T-helper 17 cell (primary cell): ENCODE results near the gene AMN1. TPM values are rescaled to one million over a fixed set of nuclear protein-coding genes. Genes with fewer than 3 reads are reported as not detected.

Source experiments
- ATAC-seq: fragments of 150-1000 bp; cut with Tn5 transposase; 2 replicates; pipeline ENCODE4 v1.10.0; 2021; ENCODE audit warnings: mild to moderate bottlenecking, moderate library complexity
- DNase-seq, 3 donors: peaks; one replicate each; pipeline versions ENCODE4 v3.0.0 to v3.0.0-alpha.2; 2020 to 2021
- H3K9me3 ChIP-seq: one replicate; pipeline ENCODE4 v1.7.0; 2013; ENCODE audit warnings: low read length, mild to moderate bottlenecking; ENCODE audit not compliant: control insufficient read depth, poor library complexity, severe bottlenecking
- H3K27ac Mint-ChIP-seq: one replicate; pipeline ENCODE4 v1.8.0; 2022; ENCODE audit warnings: mild to moderate bottlenecking, moderate library complexity, mixed read lengths
- H3K27me3 Mint-ChIP-seq: one replicate; pipeline ENCODE4 v1.8.0; 2022; ENCODE audit warnings: mixed read lengths
- H3K36me3 Mint-ChIP-seq: one replicate; pipeline ENCODE4 v1.8.0; 2022; ENCODE audit warnings: low read depth, mixed read lengths
- H3K4me1 Mint-ChIP-seq: one replicate; pipeline ENCODE4 v1.8.0; 2022; ENCODE audit warnings: mild to moderate bottlenecking, mixed read lengths
- H3K4me3 Mint-ChIP-seq: one replicate; pipeline ENCODE4 v1.8.0; 2022; ENCODE audit warnings: mild to moderate bottlenecking, moderate library complexity, mixed read lengths
- total RNA-seq, 4 donors: library from RNA in 2 of 4; stranded (reverse) in 2 of 4; gene quantifications; one replicate each; pipeline ENCODE4 v1.2.3 and lab custom pipeline; 2022 to 2026

AMN1 gene
- total RNA-seq, 2 donors from 2014 or later = 2.0 to 4.6 TPM

DNA sequence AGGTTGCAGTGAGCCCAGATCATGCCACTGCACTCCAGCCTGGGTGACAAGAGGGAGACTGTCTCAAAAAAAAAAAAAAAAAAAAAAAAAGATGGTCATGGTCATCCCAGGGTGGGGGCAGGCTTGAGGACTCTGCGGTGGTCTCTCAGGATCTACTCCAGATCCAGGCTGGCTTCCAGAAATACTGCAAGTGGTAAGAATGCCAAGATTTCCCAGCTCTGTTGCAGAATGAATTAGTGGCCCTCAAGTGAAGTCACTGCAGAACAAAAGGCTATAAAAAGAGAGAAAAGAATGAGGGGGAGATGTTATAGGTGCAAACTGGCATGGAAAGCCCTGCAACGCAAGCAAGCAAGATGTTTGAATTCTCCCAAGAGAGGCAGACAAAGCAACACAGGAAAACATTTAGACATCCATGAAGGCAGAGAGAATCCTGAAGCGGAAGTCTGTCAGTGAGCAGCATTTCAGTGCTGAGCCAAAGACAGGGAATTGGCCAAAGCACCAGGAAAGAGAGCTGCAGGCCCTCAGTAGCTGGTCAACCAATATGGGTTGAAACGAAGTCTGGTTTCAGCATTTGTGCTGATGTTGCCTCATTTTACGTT, 101.3 kb downstream of the AMN1 start:
- no peaks in the 10 kb centered on the region for H3K9me3 ChIP-seq
- ATAC-seq (no peak), DNase-seq (no peak)
- H3K4me3 Mint-ChIP-seq = no peak overlapping the region
- peaks cover 2% of the 10 kb centered on the region for H3K4me1 Mint-ChIP-seq
- H3K27ac Mint-ChIP-seq = no peak overlapping the region
- peaks cover 29% of the 10 kb centered on the region for H3K27me3 Mint-ChIP-seq
- H3K36me3 Mint-ChIP-seq = no peaks in the 10 kb centered on the region

DNA sequence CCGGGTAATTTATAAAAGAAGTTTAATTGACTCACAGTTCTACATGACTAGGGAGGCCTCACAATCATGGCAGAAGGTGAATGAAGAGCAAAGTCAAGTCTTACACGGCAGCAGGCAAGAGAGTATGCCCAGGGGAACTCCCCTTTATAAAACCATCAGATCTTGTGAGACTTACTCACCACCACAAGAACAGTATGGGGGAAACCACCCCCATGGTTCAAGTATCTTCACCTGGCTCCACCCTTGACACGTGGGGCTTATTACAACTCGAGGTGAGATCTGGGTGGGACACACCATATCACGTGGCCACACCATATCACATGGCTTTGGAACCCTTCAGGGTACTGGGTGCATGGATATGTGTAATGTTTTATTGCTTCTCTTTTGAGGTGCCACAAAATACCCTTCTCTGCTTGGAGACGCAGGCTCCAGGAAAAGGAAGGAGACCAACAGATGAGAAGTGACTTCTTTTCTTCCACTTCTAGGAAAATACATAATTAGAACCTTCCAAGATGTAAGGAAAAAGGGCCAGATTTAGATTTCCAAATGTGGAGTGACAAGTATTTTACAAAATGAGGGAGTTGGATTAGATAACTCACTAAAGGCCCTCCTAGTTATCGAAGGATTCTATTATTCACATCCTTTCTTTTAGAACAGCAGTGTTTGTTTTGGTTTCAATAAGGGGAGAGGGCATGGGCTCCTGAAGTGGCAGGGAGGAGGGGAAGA, 102.4 kb downstream of the AMN1 start:
- DNase-seq = no peak
- H3K9me3 ChIP-seq = no peaks in the 10 kb centered on the region
- peaks cover 20% of the 10 kb centered on the region for H3K27me3 Mint-ChIP-seq
- H3K36me3 Mint-ChIP-seq = no peaks in the 10 kb centered on the region
- H3K27ac Mint-ChIP-seq = no peak overlapping the region
- no peak overlapping the region for H3K4me3 Mint-ChIP-seq
- no peak for ATAC-seq
- H3K4me1 Mint-ChIP-seq = no peaks in the 10 kb centered on the region

DNA sequence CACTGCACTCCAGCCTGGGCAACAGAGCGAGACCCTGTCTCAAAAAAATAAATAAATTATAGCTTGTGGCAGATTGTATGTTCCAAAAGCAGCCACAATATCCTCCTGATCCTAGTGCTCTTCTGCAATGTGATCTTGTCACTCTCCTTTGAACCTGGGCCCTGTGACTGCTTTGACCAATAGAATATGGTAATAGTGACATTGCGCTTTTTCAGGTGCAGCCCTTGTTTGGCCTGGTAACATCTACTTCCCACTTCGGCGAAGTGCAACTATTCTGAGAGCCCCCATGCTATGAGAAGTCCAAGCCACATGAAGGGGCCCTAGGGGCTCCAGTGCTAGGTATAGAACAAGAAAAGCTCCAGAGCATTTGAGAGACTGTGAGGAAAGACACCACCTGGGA, 106.8 kb downstream of the AMN1 start:
- Mint-ChIP-seq H3K4me3 (no peak overlapping the region), H3K27ac (no peak overlapping the region), H3K4me1 (peaks cover 2% of the 10 kb centered on the region), H3K27me3 (peaks cover 24% of the 10 kb centered on the region), H3K36me3 (no peaks in the 10 kb centered on the region)
- DNase-seq = no peak
- H3K9me3 ChIP-seq = no peaks in the 10 kb centered on the region
- no peak for ATAC-seq

Other genes starting within 250 kb of the AMN1 start
- gene DENND5B, start 137.9 kb downstream of the AMN1 start, total RNA-seq = under 1 TPM; 0.26 to 0.94 TPM
- 1 to 10 TPM; 1.2 to 1.9 TPM for gene ETFBKMT, start 69.3 kb downstream of the AMN1 start, total RNA-seq
- 100 to 1,000 TPM; 128 to 164 TPM for gene RESF1, start 230.4 kb upstream of the AMN1 start, total RNA-seq